Measurements from ENCODE around the gene SEZ6L. TPM values are rescaled to one million over a fixed set of nuclear protein-coding genes. Genes with fewer than 3 reads are reported as not detected.

The SEZ6L gene
- total RNA-seq, 1 donor from 2014 or later: 0.05 TPM

DNA sequence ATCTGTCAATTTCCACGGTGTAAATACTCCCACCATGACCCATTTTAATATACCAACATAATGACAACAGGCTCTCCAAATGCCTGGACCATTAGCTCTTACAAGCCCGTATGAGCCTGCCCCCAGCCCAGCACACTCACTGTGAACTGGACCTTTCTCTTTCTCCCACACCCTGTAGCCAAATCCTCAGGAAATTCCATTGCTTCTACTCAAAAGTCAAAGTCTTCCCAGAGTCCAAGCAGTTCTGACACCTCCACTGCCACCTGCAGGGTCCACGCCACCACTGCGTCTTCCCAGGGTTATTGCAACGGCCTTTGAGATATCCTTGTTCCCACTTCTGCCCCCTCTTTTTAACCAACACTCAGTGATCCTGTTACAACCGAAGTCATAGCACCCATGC, 149.7 kb downstream of the SEZ6L start:
- H3K36me3 Mint-ChIP-seq (ENCODE audit: low read depth): no peaks in the 10 kb centered on the region
- H3K4me1 Mint-ChIP-seq (ENCODE audit: low read depth): peaks cover 17% of the 10 kb centered on the region
- DNase-seq (ENCODE audit: low spot score): no peak
- no peak overlapping the region for H3K4me3 Mint-ChIP-seq (ENCODE audit: unreplicated experiment)
- TF ChIP-seq CTCF (IDR thresholded peaks at IDR 0.05): peak; percentile 15
- no peaks in the 10 kb centered on the region for H3K9me3 Mint-ChIP-seq (ENCODE audit: low read depth)
- H3K27me3 Mint-ChIP-seq (ENCODE audit: low read depth): peaks cover 26% of the 10 kb centered on the region
- no peak overlapping the region for H3K27ac Mint-ChIP-seq (ENCODE audit: unreplicated experiment)

- H3K4me3 Mint-ChIP-seq (ENCODE audit: unreplicated experiment): no peak overlapping the region
- H3K4me1 Mint-ChIP-seq (ENCODE audit: low read depth): peaks cover 17% of the 10 kb centered on the region
- peaks cover 22% of the 10 kb centered on the region for H3K27me3 Mint-ChIP-seq (ENCODE audit: low read depth)
- no peaks in the 10 kb centered on the region for H3K9me3 Mint-ChIP-seq (ENCODE audit: low read depth)
- DNase-seq (ENCODE audit: low spot score): no peak
- no peak for TF ChIP-seq CTCF (IDR thresholded peaks at IDR 0.05)
- no peak overlapping the region for H3K27ac Mint-ChIP-seq (ENCODE audit: unreplicated experiment)
- no peaks in the 10 kb centered on the region for H3K36me3 Mint-ChIP-seq (ENCODE audit: low read depth)
These were observed 151.2 kb downstream of the SEZ6L start for GRCh38 chr22:26320447-26320846.

GRCh38 chr22:26321469-26321913, 152.2 kb downstream of the SEZ6L start:
- Mint-ChIP-seq H3K27me3 (ENCODE audit: low read depth) (peaks cover 19% of the 10 kb centered on the region), H3K4me3 (ENCODE audit: unreplicated experiment) (no peak overlapping the region), H3K4me1 (ENCODE audit: low read depth) (peaks cover 19% of the 10 kb centered on the region), H3K27ac (ENCODE audit: unreplicated experiment) (peak overlapping the region; percentile 86), H3K9me3 (ENCODE audit: low read depth) (no peaks in the 10 kb centered on the region), H3K36me3 (ENCODE audit: low read depth) (no peaks in the 10 kb centered on the region)
- TF ChIP-seq CTCF (IDR thresholded peaks at IDR 0.05): peak; percentile 30
- no peak for DNase-seq (ENCODE audit: low spot score)

DNA sequence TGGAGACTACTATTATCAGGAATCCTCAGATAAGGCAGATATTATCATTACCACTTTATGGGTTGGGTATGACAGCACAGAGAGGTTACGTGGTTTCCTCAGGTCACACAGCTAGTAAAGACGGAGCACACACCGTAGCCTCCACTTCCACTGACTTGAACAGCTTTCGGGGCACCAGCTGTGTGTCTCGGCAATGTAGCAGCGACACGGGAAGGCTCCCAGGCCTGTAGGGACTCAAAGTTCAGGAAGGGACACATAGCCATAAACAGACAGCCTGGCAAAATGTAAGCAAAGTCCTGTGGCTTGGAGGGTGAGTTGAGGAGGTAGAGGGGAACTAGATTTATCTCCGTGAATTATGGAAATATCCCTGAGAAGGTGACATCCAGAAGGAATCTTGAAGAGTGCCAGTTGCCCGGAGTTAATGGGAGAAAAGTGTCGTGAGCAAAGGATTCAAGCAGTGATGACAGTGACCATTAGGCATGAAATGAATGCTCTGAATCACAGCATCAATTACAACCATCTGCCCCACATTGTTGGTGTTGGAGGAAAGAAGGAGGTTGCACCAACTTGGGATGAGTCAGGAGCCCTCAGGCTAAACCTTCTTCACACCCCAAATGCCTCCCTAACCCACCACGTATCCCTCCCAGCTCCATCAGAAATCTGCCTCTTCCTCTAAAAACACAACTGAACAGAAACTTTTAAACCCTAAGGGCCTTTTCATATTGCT, 153.1 kb downstream of the SEZ6L start:
- no peak for TF ChIP-seq CTCF (IDR thresholded peaks at IDR 0.05)
- H3K27me3 Mint-ChIP-seq (ENCODE audit: low read depth): peaks cover 16% of the 10 kb centered on the region
- H3K4me1 Mint-ChIP-seq (ENCODE audit: low read depth): peaks cover 20% of the 10 kb centered on the region
- H3K27ac Mint-ChIP-seq (ENCODE audit: unreplicated experiment): peak overlapping the region; percentile 86
- no peak for DNase-seq (ENCODE audit: low spot score)
- no peaks in the 10 kb centered on the region for H3K36me3 Mint-ChIP-seq (ENCODE audit: low read depth)
- no peaks in the 10 kb centered on the region for H3K9me3 Mint-ChIP-seq (ENCODE audit: low read depth)
- H3K4me3 Mint-ChIP-seq (ENCODE audit: unreplicated experiment): no peak overlapping the region

GRCh38 chr22:26323013-26323412, 153.8 kb downstream of the SEZ6L start:
- TF ChIP-seq CTCF (IDR thresholded peaks at IDR 0.05): no peak
- H3K4me1 Mint-ChIP-seq (ENCODE audit: low read depth): peaks cover 20% of the 10 kb centered on the region
- peak overlapping the region; percentile 86 for H3K27ac Mint-ChIP-seq (ENCODE audit: unreplicated experiment)
- H3K4me3 Mint-ChIP-seq (ENCODE audit: unreplicated experiment): no peak overlapping the region
- no peaks in the 10 kb centered on the region for H3K9me3 Mint-ChIP-seq (ENCODE audit: low read depth)
- H3K27me3 Mint-ChIP-seq (ENCODE audit: low read depth): peaks cover 14% of the 10 kb centered on the region
- no peak for DNase-seq (ENCODE audit: low spot score)
- no peaks in the 10 kb centered on the region for H3K36me3 Mint-ChIP-seq (ENCODE audit: low read depth)
